NK-92 treated with Interleukin-12 subunit alpha and Interleukin-12 subunit beta, amount 100 ng/mL, for 24 hours (cell line): ENCODE measurements around the gene DOCK3.

Experiments used
- DNase-seq: peaks from one replicate; lab custom pipeline; 2025; lab: John Stamatoyannopoulos, UW

DOCK3 gene

GRCh38 chr3:51328206-51328605 is 653.5 kb downstream of the DOCK3 start:
- no peak for DNase-seq

- no peak for DNase-seq
Measured at GRCh38 chr3:51330046-51330445, 655.3 kb downstream of the DOCK3 start.

- DNase-seq, result no peak
Measured at GRCh38 chr3:51332156-51332555, 657.4 kb downstream of the DOCK3 start.

DNA sequence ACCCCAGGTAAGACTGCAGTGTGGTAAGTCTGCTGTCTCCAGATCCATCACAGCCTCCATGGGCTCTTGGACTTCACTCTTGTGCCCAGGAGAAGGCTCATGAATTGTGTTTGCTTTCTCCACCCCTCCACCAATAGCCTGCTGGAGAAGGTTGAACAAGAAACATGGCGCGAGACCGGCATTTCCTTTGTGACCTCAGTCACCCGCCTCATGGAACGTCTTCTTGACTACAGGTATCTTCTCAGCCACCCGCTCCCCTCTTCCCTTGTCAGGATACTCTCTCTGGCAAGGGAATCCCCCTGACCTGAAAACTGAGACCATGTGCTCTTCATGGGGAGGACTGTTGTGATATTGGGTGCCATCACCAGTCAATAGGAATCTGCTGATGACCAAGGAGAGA is 658.3 kb downstream of the DOCK3 start:
- DNase-seq, result no peak

- no peak for DNase-seq
Measured at GRCh38 chr3:51336261-51336660, 661.5 kb downstream of the DOCK3 start.

DNA sequence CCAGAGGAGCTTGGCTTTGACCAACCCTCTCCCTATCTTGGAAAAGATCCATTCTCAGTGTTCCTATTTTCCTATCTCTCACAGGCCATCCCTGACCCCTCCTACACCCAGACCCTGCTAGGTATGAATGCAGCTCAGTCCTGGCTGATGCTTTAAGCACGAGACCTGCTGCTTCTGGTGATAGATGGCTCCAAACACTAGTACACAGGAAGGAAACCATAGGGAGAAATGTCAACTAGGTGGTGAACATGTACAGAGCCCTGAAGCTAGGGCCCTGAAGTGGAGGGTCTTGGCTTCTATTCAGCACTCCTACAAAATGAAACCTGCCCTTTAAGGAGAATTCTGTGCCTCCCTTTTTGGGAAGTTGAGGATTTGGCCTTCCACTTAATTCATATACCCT is 662.9 kb downstream of the DOCK3 start:
- no peak for DNase-seq

- DNase-seq, result no peak
Measured at GRCh38 chr3:51338632-51339031, 663.9 kb downstream of the DOCK3 start.

DNA sequence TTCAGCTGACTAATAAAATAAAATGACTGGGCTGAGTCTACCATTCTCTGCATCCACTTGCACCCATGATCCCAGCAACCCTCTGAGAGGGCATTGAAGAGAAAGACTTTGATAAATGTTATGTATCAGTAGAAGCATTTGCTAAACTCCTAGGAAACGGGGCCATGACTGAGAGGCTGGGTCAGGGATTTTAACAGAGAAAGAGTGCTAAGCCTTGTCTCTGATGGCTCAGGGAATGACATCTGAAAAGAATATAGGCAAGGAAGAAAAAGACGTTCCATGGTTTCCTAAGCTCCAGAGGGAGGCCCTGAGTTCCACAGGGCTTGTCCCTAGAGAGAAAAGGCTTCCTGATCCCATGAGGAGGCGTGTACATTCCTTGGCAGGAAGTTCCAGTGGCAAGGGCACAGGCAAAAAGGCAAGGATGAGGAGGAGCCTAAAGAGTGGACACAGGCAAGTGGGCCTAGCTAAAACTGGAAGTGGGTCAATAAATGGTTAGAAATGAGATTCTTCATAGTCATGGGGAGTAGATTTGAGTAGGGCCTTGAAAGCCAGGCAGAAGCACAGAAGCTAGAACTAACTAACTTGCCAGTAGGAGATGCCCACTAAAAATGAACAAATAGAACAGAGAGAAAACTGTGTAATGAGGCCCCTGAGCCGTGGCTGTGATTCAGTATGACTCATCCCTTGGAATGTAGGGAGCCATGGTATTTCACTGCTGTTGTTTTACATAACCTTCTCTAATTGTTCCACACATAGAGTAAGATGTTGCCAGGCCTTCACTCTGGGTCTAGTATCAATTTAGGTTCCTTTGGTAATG is 665.5 kb downstream of the DOCK3 start:
- no peak for DNase-seq

DNA sequence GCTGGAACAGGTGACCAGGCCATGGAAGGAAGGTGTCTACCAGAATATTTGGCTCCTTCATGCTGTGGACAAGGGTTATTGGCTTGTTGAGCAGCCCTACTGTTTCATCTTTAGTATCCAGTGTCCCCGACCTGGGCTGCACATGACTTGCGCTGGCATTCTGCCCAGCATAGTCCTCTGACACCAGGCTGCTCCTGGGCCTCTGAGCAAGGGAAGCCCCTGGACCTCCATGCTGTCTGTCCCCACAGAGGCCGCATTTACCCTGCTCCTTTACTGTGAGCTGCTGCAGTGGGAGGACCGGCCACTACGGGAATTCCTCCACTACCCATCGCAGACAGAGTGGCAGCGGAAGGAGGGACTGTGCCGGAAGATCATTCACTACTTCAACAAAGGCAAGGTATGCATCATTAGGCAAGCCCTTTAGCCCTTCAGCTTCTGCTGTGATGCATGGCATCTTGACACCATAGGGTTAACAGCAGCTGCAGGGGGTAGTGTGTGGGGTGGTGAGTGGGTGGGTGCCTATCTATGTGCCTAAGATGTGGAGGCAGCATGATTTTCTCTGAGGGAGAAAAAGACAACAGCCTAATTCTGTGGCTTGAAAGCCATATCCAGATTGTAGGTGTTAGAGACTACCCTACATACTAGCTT is 666.4 kb downstream of the DOCK3 start:
- no peak for DNase-seq

DNA sequence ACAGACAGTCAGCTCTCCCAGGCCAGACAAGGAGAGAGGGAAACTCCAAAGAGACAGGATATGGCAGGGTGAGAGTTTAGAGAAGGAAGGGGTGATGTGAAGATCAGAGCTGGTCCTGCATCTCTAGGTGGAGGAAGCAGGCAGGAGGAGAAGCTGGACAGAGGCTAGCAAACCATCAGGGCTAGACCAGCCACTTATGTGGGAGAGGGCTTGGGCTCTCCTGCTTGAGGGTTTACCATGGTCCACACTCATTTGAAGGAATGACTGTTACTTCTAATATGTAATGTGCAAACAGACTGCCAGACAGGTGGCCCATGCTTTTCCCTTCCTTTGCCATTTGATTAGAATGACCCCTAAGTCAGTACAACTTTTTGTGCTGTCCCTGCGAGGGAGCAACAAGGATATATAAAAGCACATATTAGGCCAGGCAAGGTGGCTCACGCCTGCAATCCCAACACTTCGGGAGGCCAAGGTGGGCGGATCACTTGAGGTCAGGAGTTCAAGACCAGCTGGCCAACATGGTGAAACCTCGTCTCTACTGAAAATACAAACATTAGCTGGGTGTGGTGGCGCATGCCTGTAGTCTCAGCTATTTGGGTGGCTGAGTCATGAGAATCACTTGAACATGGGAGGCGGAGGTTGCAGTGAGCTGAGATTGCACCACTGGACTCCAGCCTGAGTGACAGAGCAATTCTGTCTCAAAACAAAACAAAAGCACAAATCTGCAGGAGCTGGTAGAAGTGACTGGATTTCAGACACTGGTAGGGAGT is 669.4 kb downstream of the DOCK3 start:
- DNase-seq, result no peak

DNA sequence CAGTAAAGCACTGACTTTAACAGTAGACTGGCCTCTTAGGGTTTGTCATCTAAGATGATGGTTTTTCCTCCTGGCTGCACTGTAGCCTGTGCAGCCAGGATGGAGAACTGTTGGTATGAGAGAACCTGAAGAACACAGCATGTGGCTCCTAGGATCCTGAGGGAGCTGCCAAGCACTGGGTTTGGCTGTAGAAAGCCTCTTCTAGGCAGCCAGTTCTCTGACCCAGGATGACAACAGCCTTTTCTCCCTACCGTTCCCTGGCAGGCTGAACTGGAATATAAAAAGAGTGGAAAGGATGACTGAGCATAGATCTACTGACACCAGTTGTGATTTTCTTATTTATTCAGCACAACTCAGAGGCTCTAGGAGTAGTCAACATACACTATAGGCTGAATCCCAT is 676.0 kb downstream of the DOCK3 start:
- DNase-seq, result no peak

DNA sequence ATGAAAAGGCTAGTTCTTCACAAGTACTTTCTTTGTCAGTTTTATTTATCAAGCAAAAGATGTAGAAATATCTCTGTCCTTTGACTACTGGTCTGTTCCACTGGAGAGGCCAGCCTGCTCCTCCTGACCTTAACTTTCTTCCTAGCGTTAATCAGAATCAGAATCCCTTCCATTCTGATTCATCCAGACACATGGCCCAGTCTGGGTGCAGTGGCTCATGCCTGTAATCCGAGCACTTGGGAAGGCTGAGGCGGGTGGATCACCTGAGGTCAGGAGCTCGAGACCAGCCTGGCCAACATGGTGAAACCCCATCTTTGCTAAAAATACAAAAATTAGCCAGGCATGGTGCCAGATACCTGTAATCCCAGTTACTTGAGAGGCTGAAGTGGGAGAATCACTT is 678.4 kb downstream of the DOCK3 start:
- no peak for DNase-seq

- DNase-seq, result no peak
Measured at GRCh38 chr3:51353691-51354090, 679.0 kb downstream of the DOCK3 start.

GRCh38 chr3:51354172-51354571 is 679.4 kb downstream of the DOCK3 start:
- DNase-seq, result no peak

DNA sequence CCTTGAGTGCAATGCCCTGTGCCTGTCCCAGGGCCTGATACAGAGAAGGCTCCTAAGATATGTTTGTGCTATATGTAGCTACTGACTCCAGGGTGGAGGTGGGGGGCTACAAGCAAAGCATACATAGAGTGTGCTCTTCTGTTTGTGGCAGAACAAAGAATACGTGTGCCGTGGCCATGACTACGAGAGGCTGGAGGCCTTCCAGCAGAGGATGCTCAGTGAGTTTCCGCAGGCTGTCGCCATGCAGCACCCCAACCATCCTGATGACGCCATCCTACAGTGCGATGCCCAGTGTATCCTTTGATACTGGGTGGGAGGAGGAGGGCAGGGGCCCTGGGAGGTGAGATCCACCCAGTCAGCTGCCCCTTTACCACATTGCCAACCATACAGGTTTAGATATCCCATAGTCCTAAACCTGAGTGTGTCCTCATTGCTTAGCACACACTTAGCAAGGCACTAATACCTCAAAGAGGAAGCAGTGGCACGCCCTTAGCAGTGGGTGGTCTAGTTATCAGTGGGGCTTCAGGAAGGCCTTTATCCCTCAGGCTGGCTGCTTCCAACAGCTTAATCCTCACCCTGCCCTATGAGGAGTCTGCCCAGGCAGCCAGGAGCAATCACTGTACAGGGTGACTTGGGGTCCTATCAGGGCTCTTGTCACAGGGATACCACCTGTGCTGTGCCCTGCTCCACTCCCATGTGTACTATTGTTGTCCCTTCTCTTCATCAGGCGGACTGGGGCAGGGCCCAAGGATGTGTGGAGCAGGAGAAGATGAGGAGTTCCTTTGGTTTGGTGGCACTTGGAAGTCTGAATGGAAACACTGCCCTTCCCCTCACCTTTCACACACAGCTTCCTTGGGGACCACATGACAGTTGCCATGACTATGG is 680.2 kb downstream of the DOCK3 start:
- no peak for DNase-seq

GRCh38 chr3:51355891-51356578 is 681.3 kb downstream of the DOCK3 start:
- DNase-seq, result no peak

GRCh38 chr3:51357856-51358255 is 683.1 kb downstream of the DOCK3 start:
- DNase-seq, result no peak

DNA sequence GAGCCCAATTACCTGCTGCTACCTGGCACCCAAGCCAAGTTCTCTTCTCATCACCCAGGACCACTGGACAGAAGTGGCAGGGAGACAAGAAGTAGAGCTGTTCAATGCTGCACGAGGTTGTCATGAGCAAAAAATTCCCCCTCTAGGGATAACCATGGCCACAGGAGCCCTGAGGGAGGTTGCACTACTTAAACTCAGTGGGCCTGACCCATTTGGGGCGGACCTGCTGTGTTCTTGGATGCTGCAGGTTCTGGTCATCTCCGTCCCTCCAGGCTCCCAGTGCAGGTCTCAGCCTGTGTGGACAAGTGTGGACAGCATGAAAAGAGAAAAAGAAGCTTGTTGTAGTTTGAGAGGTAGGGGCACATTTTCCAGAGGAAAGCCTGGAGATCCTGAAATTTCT is 684.3 kb downstream of the DOCK3 start:
- no peak for DNase-seq

DNA sequence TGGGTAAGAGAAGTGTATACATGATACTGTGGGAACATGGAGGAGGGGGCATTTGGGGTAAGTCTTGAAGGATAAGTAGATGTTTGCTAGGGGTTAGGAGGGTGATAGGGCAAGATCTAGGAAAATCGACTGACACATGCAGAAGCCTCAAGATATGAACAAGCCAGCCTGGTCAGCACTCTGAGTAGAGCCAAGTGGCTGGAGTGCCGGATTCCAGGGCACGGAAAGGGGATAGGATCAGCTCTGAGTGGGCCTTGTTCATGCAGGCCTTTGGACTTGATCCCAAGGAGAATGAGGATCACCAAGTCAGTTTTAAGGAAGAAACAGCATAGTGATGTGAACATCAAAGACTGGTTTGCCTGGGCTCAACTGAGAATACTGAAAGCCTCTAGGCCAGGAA is 686.1 kb downstream of the DOCK3 start:
- no peak for DNase-seq

DNA sequence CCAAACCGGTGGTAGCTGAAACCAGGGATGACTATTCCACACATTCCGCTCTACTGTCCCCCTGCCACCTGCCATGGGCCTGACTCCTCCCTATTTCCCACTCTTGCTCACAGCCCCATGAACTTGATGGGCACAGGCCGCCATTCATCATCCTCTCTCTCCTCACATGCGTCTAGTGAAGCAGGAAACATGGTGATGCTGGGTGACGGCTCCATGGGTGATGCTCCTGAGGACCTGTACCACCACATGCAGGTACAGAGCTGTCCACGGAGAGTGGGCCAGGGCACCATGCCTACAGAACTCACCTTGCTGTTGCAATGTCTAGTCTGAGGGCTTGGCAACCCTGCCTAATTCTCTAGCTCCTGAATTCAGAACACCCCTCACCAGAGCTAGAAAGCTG is 687.0 kb downstream of the DOCK3 start:
- no peak for DNase-seq

- DNase-seq, result no peak
Measured at GRCh38 chr3:51362476-51362875, 687.7 kb downstream of the DOCK3 start.
